Right kidney (tissue), 1 donor: ENCODE measurements around the gene CERK.

Experiments
- DNase-seq: peaks from one replicate; pipeline ENCODE4 v3.0.0-alpha.2; 2016

The CERK gene

DNA sequence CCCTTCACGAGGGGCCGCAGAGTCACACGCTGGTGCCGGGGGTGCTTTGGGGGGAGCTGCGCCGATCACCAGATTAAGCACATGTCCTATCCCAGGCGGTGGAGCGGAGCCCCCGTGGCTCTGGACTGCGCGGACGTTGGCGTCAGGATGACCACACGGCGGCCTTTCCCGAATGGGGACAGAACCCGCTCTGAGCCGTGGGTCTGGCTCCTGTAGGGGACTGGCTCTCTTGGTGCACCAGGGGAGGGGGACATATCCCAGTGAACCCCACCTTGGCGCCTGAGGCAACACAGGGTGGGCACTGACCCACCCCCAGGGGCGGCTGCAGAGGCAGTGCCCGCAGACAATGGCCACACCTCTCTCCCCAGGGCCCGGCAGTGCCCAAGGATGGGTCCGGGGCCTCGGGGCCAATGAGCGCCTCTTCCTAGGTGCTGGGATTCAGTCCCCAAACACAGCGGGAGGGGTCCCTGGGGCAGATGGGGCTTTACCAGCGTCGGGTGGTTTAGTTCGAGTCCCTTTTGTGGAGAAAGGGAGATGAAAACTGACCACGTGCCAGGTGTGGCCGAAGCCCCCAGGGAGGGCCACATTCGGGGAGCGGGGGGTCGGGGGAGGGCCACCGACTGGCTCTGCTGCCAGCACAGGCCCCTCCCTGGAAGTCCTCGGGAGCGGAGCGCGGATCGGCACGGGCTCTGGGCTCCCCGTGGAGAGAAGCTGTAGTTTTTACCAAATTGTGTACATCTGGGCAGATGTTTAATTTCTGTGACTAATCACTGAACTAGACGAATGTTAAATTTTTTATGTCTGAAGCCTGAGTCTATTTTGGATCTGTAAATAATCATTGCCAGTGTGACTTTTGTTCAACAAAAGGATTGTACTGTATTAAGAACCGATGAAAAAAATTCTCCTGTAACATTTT, 59.0 kb downstream of the CERK start:
- no peak for DNase-seq

- no peak for DNase-seq
Measured at GRCh38 chr22:46678003-46678657, 59.9 kb downstream of the CERK start.

DNA sequence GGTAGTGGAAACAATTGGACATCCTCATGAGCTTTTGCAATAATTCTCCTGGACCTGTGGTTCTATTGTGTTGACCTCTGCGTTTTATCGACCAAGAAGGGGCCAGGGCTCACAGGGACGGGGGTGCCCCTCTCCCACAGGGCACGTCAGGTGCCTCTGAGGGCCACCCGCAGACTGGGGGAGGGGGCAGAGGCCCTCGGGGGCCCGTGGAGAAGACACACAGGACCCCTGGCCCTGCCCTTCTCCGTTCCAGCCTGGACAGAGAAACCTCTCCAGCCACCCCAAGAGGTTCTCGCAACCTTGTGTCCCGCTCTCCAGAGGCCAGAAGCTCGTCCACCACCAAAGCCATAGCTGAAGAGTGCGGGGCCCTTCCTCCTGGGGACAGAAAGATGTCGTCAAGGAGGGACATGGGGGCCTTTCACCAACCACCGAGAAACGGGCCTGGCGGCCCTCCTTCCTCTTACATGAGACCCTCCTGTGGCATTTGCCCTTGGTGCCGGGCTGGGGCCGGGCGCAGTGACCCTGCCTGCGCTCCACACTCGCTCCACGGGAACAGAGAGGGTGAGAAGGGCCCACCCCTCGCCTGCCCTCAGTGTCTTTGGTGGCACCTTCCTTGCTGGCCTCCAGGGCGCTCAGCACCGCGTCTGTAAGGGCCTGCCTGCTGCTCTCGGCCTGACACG, 60.6 kb downstream of the CERK start:
- DNase-seq: no peak

- no peak for DNase-seq
Measured at GRCh38 chr22:46676881-46677280, 61.2 kb downstream of the CERK start.

- DNase-seq: no peak
Measured at GRCh38 chr22:46676479-46676878, 61.6 kb downstream of the CERK start.

DNA sequence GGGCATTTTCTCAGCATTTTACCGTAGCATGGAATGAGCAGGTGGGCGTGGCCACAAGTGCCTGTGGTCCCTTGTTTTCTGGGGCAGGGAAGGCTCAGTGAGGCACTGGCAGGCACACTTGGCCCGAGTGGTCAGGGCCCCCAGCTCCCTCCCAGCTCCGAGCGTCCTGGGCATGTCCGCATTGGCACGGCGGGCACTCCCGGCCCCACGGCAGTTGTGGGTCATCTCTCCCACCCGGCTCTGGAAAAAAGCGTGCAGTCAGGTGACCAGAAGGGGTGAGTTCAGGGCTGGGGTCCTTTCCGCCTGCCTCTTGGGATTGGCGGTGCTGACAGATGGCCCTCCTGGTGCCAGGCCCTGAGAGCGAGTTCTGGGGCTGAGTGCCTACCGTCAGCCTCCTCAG, 62.1 kb downstream of the CERK start:
- DNase-seq: no peak

GRCh38 chr22:46675479-46675878, 62.6 kb downstream of the CERK start:
- no peak for DNase-seq

- no peak for DNase-seq
Measured at GRCh38 chr22:46674906-46675305, 63.1 kb downstream of the CERK start.

- no peak for DNase-seq
Measured at GRCh38 chr22:46674367-46674781, 63.7 kb downstream of the CERK start.

DNA sequence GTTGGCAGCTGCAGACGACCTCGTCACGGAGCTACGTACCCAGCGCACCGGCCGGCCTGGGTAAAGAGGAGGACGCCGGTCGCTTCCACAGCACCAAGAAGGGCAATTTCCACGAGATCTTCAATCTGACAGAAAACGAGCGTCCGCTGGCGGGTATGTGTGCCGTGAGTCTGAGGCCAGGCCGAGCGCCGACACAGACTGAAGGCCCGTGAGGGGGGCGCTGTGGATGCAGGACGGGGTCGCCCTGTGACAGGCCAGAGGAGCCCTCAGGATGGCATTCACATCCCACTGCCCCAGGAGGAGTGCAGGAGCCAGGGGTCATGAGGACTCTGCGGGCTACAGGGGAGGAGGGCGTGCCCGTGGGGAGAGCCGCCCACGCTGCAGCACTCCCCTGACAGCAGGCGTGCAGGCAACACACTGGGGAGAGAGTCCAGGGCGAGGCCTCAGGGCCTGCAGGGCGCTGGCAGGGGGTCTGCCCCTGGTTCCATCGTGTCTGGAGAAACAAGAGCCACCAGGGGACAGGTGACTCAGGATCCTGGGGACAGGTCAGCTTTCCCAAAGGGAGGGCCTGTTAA, 64.3 kb downstream of the CERK start:
- no peak for DNase-seq

DNA sequence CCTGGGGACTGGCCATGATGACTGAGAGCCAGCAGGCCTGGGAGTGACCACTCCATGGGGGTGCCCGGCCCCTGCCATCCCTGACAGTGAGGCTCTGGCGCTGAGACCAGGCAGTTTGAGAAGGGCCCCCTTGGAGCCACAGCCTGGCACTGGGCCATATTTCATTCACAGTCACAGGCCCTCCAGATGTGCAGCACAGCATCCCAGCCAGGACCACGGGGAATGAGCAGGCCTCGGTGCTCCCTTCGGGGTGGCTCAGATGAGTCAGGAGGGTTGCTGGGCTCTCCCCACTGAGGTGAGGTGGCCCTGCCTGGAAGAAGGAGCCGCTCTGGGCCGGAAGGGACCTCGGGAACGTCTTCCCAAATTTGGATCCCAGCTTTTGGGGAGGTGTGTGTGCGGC, 64.8 kb downstream of the CERK start:
- DNase-seq: no peak

DNA sequence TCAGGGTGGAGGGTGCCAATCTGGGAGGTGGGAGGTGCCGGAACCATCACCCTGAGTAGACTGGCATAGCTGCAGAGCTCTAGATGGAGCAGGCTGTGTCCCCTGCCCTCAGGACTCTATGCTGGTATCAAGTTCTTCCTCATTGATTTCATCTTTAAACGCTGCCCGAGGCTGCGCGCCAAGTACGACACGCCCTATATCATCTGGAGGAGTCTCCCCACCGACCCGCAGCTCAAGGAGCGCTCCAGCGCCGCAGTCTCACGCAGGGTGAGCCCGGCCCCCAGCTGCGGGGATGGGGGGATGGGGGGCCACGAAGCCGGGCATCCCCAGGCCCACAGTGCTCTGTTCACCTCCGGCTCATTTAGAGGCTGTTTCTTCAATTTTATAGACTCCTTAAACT, 65.3 kb downstream of the CERK start:
- DNase-seq: no peak

GRCh38 chr22:46671824-46672432, 66.1 kb downstream of the CERK start:
- no peak for DNase-seq

GRCh38 chr22:46669201-46669600, 68.9 kb downstream of the CERK start:
- no peak for DNase-seq

GRCh38 chr22:46668116-46668515, 69.9 kb downstream of the CERK start:
- no peak for DNase-seq

DNA sequence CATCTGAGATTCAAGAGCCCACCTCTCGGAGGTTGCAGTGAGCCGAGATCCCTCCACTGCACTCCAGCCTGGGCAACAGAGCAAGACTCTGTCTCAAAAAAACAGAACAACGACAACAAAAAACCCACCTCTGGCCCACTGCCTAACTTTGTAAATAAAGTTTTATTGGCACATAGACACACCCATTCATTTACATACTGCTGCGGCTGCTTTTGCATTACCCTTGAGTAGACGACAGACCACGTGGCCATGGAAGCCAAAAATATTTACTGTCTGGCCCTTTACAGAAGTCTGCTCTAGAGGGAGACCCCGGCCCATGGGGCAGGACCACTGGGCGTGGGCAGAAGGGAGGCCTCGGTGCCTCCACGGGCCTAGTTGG, 70.8 kb downstream of the CERK start:
- no peak for DNase-seq

GRCh38 chr22:46666577-46667244, 71.3 kb downstream of the CERK start:
- no peak for DNase-seq

DNA sequence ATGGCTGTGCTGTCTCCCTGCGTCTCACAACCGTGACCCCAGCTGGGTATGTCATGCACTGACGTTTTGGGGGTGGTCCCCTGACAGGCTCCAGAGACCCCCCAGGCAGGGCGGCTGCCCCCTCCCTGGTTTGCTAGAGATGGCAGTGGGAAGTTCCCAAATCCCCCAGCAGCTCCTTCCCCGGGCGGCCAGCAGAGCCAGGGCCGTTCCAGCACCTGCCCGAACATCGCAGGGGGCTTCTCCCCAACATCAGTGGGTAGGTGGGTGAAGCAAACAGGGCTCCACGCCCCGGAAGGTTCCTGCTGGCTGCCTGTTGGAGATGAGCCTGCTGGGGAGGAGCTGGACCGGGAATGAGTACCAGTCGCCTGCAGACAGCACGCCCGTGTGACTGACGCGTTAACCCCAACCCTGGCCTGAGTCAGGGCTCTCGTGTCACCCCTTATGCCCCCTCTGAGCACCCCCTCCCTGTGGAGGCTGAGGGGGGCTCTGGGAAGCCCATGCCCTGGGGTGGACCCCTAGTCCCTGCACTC, 72.2 kb downstream of the CERK start:
- no peak for DNase-seq

DNA sequence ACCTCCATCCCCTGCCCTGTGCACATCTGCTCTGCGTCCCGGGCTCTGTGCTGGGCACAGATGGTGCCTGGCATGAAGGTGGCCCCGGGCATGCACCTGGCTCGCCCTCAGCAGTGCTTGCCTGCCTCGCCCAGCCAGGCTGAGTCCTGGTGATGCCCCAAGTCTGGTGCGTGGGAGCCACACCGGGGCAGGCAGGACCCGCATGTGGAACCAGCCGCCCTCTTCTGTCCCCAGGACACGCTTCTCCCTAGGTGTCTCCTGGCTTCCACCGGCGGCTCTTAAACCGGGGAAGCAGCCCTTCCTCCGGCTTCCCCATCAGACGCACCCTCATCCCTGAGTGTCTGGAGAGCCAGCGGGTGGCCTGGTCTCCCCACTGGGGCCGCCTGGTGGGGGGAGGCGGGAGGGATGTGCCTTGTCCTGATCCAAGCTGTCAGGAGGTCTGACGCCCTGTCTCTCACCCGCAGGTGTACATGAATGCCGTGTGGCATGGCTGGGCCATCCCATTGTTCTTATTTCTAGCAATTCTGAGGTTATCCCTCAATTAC, 72.8 kb downstream of the CERK start:
- DNase-seq: no peak

DNA sequence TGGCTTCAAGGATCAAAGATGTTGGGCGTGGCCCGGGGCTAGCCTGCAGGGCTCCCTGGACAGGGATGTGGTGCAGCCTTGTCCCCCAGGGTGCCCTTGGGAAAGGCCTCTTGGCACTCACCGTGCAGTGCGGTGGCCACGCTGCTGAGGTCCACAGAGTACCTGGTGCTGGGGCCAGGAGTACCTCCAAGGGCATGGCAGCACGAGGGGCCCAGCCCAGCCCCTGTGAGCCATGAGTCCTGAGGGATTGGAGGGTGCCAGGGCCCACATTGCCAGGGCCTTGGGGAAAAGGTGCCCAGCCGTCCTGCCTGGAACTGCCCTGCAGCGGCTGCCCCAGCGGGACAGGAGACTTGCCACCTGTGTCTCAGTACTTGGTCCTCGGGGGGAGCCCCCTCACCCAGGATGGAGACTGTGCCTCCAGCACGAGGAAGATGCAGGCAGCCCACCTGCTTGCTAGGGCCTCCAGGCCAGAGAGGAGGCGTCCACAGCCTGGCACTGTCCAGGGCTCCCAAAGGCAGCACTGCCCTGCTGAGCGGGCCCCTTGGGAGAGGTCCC, 73.7 kb downstream of the CERK start:
- no peak for DNase-seq
